H9 (cell line): ENCODE measurements around the gene LRRC8C. TPM values are rescaled to one million over a fixed set of nuclear protein-coding genes. Genes with fewer than 3 reads are reported as not detected.

ENCODE experiments used
- DNase-seq: peaks from one replicate; pipeline ENCODE4 v3.0.0-alpha.2; 2017
- H2AFZ ChIP-seq: one replicate; pipeline ENCODE4 v1.6.1; 2013; ENCODE audit warnings: mild to moderate bottlenecking, low read length, control low read depth, moderate library complexity
- H2AK5ac ChIP-seq: 2 replicates; pipeline ENCODE4 v1.6.1; 2013; ENCODE audit warnings: low read length, control low read depth, mixed read lengths; ENCODE audit not compliant: insufficient read length
- H2BK120ac ChIP-seq: one replicate; pipeline ENCODE4 v1.6.1; 2013; ENCODE audit warnings: low read depth, mild to moderate bottlenecking, low read length, control low read depth, inconsistent platforms; ENCODE audit not compliant: poor library complexity, severe bottlenecking
- H2BK12ac ChIP-seq: 2 replicates; pipeline ENCODE4 v1.6.1; 2013; ENCODE audit warnings: low read length, control low read depth, mixed read lengths, low read depth; ENCODE audit not compliant: insufficient read length
- H2BK15ac ChIP-seq: 2 replicates; pipeline ENCODE4 v1.6.1; 2013; ENCODE audit warnings: low read depth, low read length, control low read depth
- H2BK20ac ChIP-seq: one replicate; pipeline ENCODE4 v1.6.1; 2013; ENCODE audit warnings: low read depth, mild to moderate bottlenecking, low read length, control low read depth, inconsistent platforms; ENCODE audit not compliant: poor library complexity, severe bottlenecking
- H2BK5ac ChIP-seq: 2 replicates; pipeline ENCODE4 v1.6.1; 2013; ENCODE audit warnings: low read length, control low read depth, mixed read lengths; ENCODE audit not compliant: insufficient read length
- H3K14ac ChIP-seq: 2 replicates; pipeline ENCODE4 v1.6.1; 2013; ENCODE audit warnings: low read length, control low read depth; ENCODE audit not compliant: insufficient read depth
- H3K18ac ChIP-seq: 2 replicates; pipeline ENCODE4 v1.6.1; 2013; ENCODE audit warnings: low read depth, mild to moderate bottlenecking, mixed read lengths, low read length, control low read depth; ENCODE audit not compliant: insufficient read length
- H3K23ac ChIP-seq: 2 replicates; pipeline ENCODE4 v1.6.1; 2013; ENCODE audit warnings: low read length, control low read depth, mixed read lengths, low read depth; ENCODE audit not compliant: insufficient read length
- H3K23me2 ChIP-seq: 2 replicates; pipeline ENCODE4 v1.6.1; 2013; ENCODE audit warnings: low read depth, mild to moderate bottlenecking, mixed read lengths, low read length, control low read depth; ENCODE audit not compliant: insufficient read length, poor library complexity, severe bottlenecking
- H3K27ac ChIP-seq: 2 replicates; pipeline ENCODE4 v1.5.1; 2013; ENCODE audit warnings: low read length, control low read depth, mixed read lengths, low read depth; ENCODE audit not compliant: insufficient read length
- H3K27me3 ChIP-seq: 2 replicates; pipeline ENCODE4 v1.6.1; 2013; ENCODE audit warnings: low read length, control low read depth, inconsistent platforms; ENCODE audit not compliant: insufficient read depth
- H3K4ac ChIP-seq: 2 replicates; pipeline ENCODE4 v1.6.1; 2013; ENCODE audit warnings: low read depth, mild to moderate bottlenecking, control low read depth, inconsistent platforms, low read length, moderate library complexity
- H3K4me1 ChIP-seq: 2 replicates; pipeline ENCODE4 v1.6.1; 2013; ENCODE audit warnings: low read length, control low read depth, inconsistent platforms; ENCODE audit not compliant: insufficient read depth
- H3K4me2 ChIP-seq: 2 replicates; pipeline ENCODE4 v1.6.1; 2013; ENCODE audit warnings: low read length, control low read depth, mixed read lengths; ENCODE audit not compliant: insufficient read length, insufficient read depth
- H3K56ac ChIP-seq: 2 replicates; pipeline ENCODE4 v1.6.1; 2013; ENCODE audit warnings: low read depth, mild to moderate bottlenecking, mixed read lengths, low read length, control low read depth; ENCODE audit not compliant: insufficient read length
- H3K79me1 ChIP-seq: 2 replicates; pipeline ENCODE4 v1.6.1; 2013; ENCODE audit warnings: low read depth, mild to moderate bottlenecking, moderate library complexity, low read length, control low read depth, inconsistent platforms; ENCODE audit not compliant: insufficient read depth, poor library complexity, severe bottlenecking
- H3K79me2 ChIP-seq: 2 replicates; pipeline ENCODE4 v1.6.1; 2013; ENCODE audit warnings: low read length, control low read depth, inconsistent platforms; ENCODE audit not compliant: insufficient read depth
- H3K9ac ChIP-seq: 2 replicates; pipeline ENCODE4 v1.6.1; 2013; ENCODE audit warnings: low read length, control low read depth, mixed read lengths; ENCODE audit not compliant: insufficient read length; ENCODE audit errors: extremely low read depth
- H3K9me3 ChIP-seq: one replicate; pipeline ENCODE4 v1.6.1; 2013; ENCODE audit warnings: low read depth, low read length, inconsistent platforms; ENCODE audit not compliant: control insufficient read depth
- H3T11ph ChIP-seq: one replicate; pipeline ENCODE4 v1.6.1; 2013; ENCODE audit warnings: mild to moderate bottlenecking, low read length, control low read depth, inconsistent platforms
- H4K20me1 ChIP-seq: one replicate; pipeline ENCODE4 v1.6.1; 2013; ENCODE audit not compliant: control insufficient read depth, insufficient read length, insufficient read depth
- H4K5ac ChIP-seq: 2 replicates; pipeline ENCODE4 v1.6.1; 2013; ENCODE audit warnings: low read depth, mild to moderate bottlenecking, mixed read lengths, low read length, control low read depth; ENCODE audit not compliant: insufficient read length
- H4K8ac ChIP-seq: replicated peaks from 2 replicates; pipeline ENCODE4 v1.6.1; 2013; ENCODE audit warnings: low read length, control low read depth, mixed read lengths, low read depth; ENCODE audit not compliant: insufficient read length
- H4K91ac ChIP-seq: 2 replicates; pipeline ENCODE4 v1.6.1; 2013; ENCODE audit warnings: low read depth, mild to moderate bottlenecking, moderate library complexity, mixed read lengths, low read length, control low read depth; ENCODE audit not compliant: insufficient read length
- H3K27ac Mint-ChIP-seq, 3 experiments: 2 replicates in 2 of 3; 3 replicates in 1 of 3; pipeline ENCODE4 v1.8.0; 2020 to 2021; ENCODE audit warnings: mixed read lengths in 3 of 3, mild to moderate bottlenecking in 1 of 3, moderate library complexity in 1 of 3
- H3K27me3 Mint-ChIP-seq: 2 replicates; pipeline ENCODE4 v1.8.0; 2021; ENCODE audit warnings: low read depth, mild to moderate bottlenecking, moderate library complexity, mixed read lengths
- H3K36me3 Mint-ChIP-seq, 3 experiments: 2 replicates in 2 of 3; 3 replicates in 1 of 3; pipeline ENCODE4 v1.8.0; 2020 to 2021; ENCODE audit warnings: low read depth in 3 of 3, mixed read lengths in 3 of 3; ENCODE audit not compliant: insufficient read depth in 1 of 3
- H3K4me1 Mint-ChIP-seq, 2 experiments: 2 replicates each; pipeline ENCODE4 v1.8.0; 2020; ENCODE audit warnings: mixed read lengths in 2 of 2
- H3K4me3 Mint-ChIP-seq, 2 experiments: 2 replicates in 1 of 2; 3 replicates in 1 of 2; pipeline ENCODE4 v1.8.0; 2020 to 2021; ENCODE audit warnings: mild to moderate bottlenecking in 2 of 2, mixed read lengths in 2 of 2, moderate library complexity in 1 of 2
- H3K9me3 Mint-ChIP-seq, 2 experiments: 2 replicates in 1 of 2; 3 replicates in 1 of 2; pipeline ENCODE4 v1.8.0; 2020; ENCODE audit warnings: mild to moderate bottlenecking in 2 of 2, mixed read lengths in 2 of 2, moderate library complexity in 1 of 2
- CTCF ChIP-seq: fragments of 200-600 bp; sonication (generic); conservative IDR thresholded peaks from 3 replicates; pipeline ENCODE4 v1.8.0; 2021; ENCODE audit warnings: antibody characterized with exemption, mild to moderate bottlenecking
- WGBS: extraction: QIAGEN DNeasy Blood & Tissue Kit; methylation state at CpG from one replicate; pipeline ENCODE4 v1.1.7; 2013; ENCODE audit warnings: missing lambda C conversion rate, low lambda C conversion rate, mixed read lengths; ENCODE audit not compliant: insufficient read length; ENCODE audit errors: extremely low coverage; 5-methylcytosine and 5-hydroxymethylcytosine counted together
- total RNA-seq: library from RNA; stranded (reverse); gene quantifications from 2 replicates; pipeline ENCODE4 v1.2.1, GENCODE V29; 2021

Gene LRRC8C
- total RNA-seq, 1 experiment from 2014 or later, result 1.9 TPM

- Histone ChIP-seq H2BK120ac (no peak overlapping the region), H3K79me2 (no peaks in the 10 kb centered on the region), H3K4me2 (no peak overlapping the region), H2BK12ac (no peak overlapping the region), H2AK5ac (no peak overlapping the region), H4K91ac (no peak overlapping the region), H3K23ac (no peak overlapping the region), H4K5ac (no peak overlapping the region), H2BK15ac (no peak overlapping the region), H3K4ac (no peak overlapping the region), H3K56ac (no peak overlapping the region), H3K9me3 (no peaks in the 10 kb centered on the region), H3K79me1 (no peaks in the 10 kb centered on the region), H2AFZ (no peak overlapping the region), H3K27ac (no peak overlapping the region), H4K20me1 (no peaks in the 10 kb centered on the region), H3K18ac (no peak overlapping the region), H3K4me1 (no peaks in the 10 kb centered on the region), H3K27me3 (no peaks in the 10 kb centered on the region), H3T11ph (no peak overlapping the region), H3K23me2 (no peaks in the 10 kb centered on the region), H3K9ac (no peak overlapping the region), H3K14ac (no peak overlapping the region), H2BK20ac (no peak overlapping the region), H2BK5ac (no peak overlapping the region), H4K8ac (no peak overlapping the region)
- no peak overlapping the region for H3K4me3 Mint-ChIP-seq
- no peak overlapping the region for H3K27ac Mint-ChIP-seq
- no peaks in the 10 kb centered on the region for H3K36me3 Mint-ChIP-seq
- no peaks in the 10 kb centered on the region for H3K9me3 Mint-ChIP-seq
- no peaks in the 10 kb centered on the region for H3K27me3 Mint-ChIP-seq
- no peaks in the 10 kb centered on the region for H3K4me1 Mint-ChIP-seq
- DNase-seq, result no peak
- TF ChIP-seq CTCF, result no peak
- WGBS, result no CpG with 5 or more reads among the region's 1 CpG
These were observed 65.7 kb downstream of the LRRC8C start for GRCh38 chr1:89698624-89699023.
